NCI-H82 (cell line): ENCODE results near the gene LRRFIP2.

Source experiments
- DNase-seq: peaks from one replicate; lab custom pipeline; 2025; lab: John Stamatoyannopoulos, UW

LRRFIP2 gene

GRCh38 chr3:37115446-37115845 lies 58.9 kb downstream of the LRRFIP2 start:
- DNase-seq, result no peak

DNA sequence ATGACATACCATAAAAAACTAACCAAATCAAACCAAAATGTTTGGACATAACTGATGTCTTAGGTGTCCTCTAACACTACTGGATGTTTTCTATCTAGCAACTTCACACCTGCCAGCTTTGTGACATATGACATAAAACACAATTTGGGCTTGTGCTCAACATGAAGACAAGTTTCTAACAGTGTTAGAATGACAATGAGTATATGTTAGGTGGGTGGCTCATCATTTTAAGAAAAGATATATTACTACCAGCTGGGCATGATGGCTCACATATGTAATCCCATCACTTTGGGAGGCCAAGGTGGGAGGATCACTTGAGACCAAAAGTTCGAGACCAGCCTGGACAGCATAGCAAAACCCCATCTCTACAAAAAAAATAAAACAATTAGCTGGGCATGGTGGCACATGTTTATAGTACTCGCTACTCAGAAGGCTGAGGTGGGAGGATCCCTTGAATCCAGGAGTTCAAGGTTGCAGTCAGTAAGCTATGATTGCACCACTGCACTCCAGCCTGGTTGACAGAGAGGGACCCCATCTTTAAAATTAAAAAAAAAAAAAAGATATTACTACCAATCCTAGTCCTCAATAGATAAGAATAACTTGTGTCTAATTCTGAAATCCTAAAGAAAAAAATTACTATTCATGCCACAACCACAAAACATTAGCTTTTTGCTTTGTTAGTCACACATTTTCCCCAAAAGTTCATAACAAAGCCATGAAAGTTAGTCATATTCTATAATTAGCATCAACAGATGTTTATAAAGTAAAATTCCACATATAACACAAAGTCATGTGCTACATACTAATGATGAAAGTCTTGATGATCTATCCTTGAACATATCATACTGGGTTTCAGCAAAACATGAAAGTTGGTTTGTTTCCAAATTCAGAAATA lies 59.9 kb downstream of the LRRFIP2 start:
- no peak for DNase-seq

GRCh38 chr3:37112987-37113386 lies 61.4 kb downstream of the LRRFIP2 start:
- no peak for DNase-seq

GRCh38 chr3:37111199-37111598 lies 63.2 kb downstream of the LRRFIP2 start:
- no peak for DNase-seq

DNA sequence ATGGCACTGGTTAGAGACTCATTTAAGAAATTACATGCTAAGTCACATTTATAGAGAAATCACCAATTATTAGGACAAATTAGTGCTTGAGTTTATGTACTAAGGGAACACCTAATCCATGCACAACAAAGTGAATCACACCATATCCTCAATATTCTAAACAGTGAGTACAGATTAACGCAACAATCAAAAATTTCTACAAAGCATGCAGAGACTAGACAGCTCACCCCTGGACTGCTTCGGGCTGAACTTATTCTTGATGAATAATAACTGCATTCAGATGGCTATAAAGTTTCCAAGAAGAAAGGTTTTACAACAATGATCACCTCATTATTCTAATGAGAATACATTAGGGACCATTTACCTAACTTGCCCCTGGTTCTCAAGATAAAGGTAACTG lies 66.5 kb downstream of the LRRFIP2 start:
- DNase-seq, result no peak

GRCh38 chr3:37103103-37103808 lies 71.1 kb downstream of the LRRFIP2 start:
- DNase-seq, result no peak

- DNase-seq, result no peak
Observed at GRCh38 chr3:37100411-37100810, 74.0 kb downstream of the LRRFIP2 start.

- DNase-seq, result no peak
Observed at GRCh38 chr3:37099469-37099868, 74.9 kb downstream of the LRRFIP2 start.

GRCh38 chr3:37098884-37099283 lies 75.5 kb downstream of the LRRFIP2 start:
- DNase-seq, result no peak

- DNase-seq, result no peak
Observed at GRCh38 chr3:37097776-37098175, 76.6 kb downstream of the LRRFIP2 start.

GRCh38 chr3:37096975-37097374 lies 77.4 kb downstream of the LRRFIP2 start:
- no peak for DNase-seq

GRCh38 chr3:37096288-37096687 lies 78.1 kb downstream of the LRRFIP2 start:
- DNase-seq, result no peak

DNA sequence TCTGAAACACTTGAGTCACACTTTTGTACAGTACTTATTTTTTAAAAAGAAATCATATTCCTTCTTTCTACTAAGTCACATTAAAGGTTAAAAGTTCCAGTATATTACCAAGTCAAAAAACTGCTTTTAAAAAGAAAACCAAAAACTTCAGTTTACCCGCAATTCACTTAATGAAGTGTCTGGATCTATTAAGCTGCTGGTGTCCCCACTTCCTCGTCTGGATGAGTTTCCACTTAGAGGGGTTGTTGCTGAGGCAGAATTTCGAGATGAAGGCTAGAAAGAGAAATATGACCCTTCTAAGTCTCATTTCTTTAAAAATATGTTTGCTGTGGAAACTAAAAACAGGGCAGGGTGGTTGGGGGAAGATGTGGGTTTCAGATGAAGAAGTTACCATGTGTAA lies 79.7 kb downstream of the LRRFIP2 start:
- no peak for DNase-seq

GRCh38 chr3:37093481-37093880 lies 80.9 kb downstream of the LRRFIP2 start:
- no peak for DNase-seq

- no peak for DNase-seq
Observed at GRCh38 chr3:37092484-37092883, 81.9 kb downstream of the LRRFIP2 start.

DNA sequence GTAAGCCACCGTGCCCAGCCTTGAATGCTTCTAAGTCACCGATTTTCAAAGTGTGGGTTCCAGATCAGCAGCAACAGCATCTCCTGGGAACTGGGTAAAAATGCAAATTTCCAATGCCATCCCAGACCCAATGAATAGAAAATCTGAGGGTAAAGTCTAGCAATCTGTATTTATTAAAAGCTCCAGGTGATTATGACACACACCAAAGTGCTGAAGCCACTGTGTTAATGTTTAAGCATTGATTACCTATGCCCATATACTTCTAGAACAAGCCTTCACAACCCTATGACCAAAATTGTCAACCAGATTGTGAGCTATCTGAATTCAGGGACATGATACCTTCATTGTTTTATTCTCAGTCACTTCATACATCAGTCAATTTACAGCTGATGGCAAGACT lies 86.5 kb downstream of the LRRFIP2 start:
- no peak for DNase-seq

GRCh38 chr3:37086918-37087317 lies 87.5 kb downstream of the LRRFIP2 start:
- no peak for DNase-seq

- DNase-seq, result no peak
Observed at GRCh38 chr3:37082317-37082716, 92.1 kb downstream of the LRRFIP2 start.

GRCh38 chr3:37075955-37076354 lies 98.4 kb downstream of the LRRFIP2 start:
- DNase-seq, result no peak

DNA sequence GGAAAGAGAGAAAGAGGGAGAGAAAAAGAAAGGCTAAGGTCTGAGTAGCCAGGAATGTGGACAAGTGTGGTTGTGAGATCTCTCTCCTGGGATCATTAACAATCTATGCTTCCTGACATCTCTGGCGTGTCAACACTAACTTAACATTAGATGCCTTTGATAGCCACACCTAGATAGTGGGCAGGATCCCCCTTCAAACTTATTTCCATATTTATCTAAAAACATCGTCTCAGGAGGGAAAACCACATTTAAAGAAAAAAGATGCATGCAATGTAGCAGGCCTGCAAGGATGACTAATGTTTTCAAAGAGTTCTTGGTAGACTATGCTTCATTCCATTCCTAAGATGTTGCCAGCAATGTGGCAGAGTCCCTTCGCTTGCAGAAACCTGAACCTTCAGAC lies 100.2 kb downstream of the LRRFIP2 start:
- no peak for DNase-seq

DNA sequence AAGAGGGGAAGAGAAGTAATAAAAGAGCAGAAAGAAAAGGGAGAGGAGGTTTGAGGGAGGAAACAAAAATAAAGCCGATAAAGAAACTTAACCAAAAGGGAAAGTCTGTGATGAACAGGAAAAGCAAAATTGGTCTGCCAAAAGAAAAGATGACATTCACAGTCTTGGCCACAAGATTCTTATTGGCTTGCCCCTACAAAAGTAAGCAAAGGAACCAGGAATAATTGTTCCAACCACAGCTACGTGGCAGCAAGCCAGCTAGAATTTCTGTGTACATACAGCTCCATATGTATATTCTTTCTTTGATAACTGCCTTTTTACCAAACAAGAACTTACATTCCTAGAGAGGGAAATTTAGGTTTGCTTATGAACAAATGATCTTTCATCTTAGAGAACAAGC lies 101.5 kb downstream of the LRRFIP2 start:
- DNase-seq, result no peak

DNA sequence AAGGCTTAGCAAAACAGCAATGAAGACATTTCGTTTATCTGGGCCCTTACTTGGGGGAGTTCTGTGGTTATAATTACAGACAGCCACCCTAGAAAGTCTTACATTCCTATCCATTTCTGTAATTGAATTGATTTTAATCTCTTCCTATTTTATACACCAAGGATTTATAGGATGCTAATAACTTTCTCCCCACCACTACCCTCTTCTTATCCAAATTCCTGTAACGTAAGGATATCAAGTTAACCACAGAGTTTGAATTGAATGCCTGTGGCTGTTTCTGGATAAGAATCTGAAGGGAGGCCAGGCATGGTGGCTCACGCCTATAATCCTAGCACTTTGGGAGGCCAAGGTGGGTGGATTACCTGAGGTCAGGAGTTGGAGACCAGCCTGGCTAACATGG lies 102.5 kb downstream of the LRRFIP2 start:
- no peak for DNase-seq

- DNase-seq, result no peak
Observed at GRCh38 chr3:37068031-37068430, 106.4 kb downstream of the LRRFIP2 start.
